ENCODE results near the gene CD1E. TPM values are rescaled to one million over a fixed set of nuclear protein-coding genes. Genes with fewer than 3 reads are reported as not detected.
"Not testable (repeated sequence)": the region's sequence is repeated elsewhere in the genome, so short reads cannot be mapped to it uniquely, and the experiment has no call there.

Gene CD1E
- total and polyA plus RNA-seq, 2 of the 4 experiments (the other 2 are of a cell fraction) = not detected

DNA sequence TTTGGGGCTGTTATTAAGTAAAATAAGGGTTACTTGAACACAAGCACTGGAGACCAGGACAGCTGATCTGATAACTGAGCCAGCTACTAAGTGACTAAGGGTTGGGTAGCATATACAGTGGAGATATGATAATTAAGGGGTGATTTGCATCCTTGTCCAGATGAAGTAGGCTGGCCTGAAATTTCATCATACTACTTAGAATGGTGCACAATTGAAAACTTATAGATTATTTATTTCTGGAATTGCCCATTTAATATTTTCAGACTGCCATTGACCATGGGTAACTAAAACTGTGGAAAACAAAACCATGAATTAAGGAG lies 18.5 kb upstream of the CD1E start:
- Histone ChIP-seq H3K4me2 (ENCODE audit: low read depth, low read length) (no peak overlapping the region), H3K27ac (ENCODE audit: insufficient read depth, low read length) (no peak overlapping the region), H2AK9ac (replicated peaks; ENCODE audit: low read depth, low read length, poor library complexity) (no peak overlapping the region), H3K79me1 (ENCODE audit: low read depth in 1 of 2, low read length in 2 of 2) (no peaks in the 10 kb centered on the region), H3K4me1 (ENCODE audit: control insufficient read depth, insufficient read depth, low read length) (no peaks in the 10 kb centered on the region), H2BK20ac (ENCODE audit: low read depth, low read length) (no peak overlapping the region), H2AK5ac (ENCODE audit: low read depth, low read length) (no peak overlapping the region), H4K20me1 (ENCODE audit: insufficient read depth, low read length) (no peaks in the 10 kb centered on the region), H4K91ac (ENCODE audit: insufficient read depth, low read depth, low read length) (no peak overlapping the region), H3K18ac (ENCODE audit: low read depth, low read length) (no peak overlapping the region), H3K36me3 (ENCODE audit: control insufficient read depth, insufficient read depth, low read length) (no peaks in the 10 kb centered on the region), H4K5ac (ENCODE audit: low read depth, low read length) (no peak overlapping the region), H3K9me3 (ENCODE audit: control insufficient read depth, insufficient read depth, low read length) (no peaks in the 10 kb centered on the region; the same call in 1 of the 2 replicates), H3K4ac (ENCODE audit: low read depth, low read length) (no peak overlapping the region), H4K8ac (ENCODE audit: low read depth in 2 of 2, low read length in 2 of 2) (no peak overlapping the region), H2BK5ac (ENCODE audit: low read depth, low read length, poor library complexity, severe bottlenecking) (no peak overlapping the region), H3K56ac (ENCODE audit: extremely low read depth, insufficient read depth, low read length) (no peak overlapping the region), H3K27me3 (ENCODE audit: control insufficient read depth, insufficient read depth, low read length) (no peaks in the 10 kb centered on the region), H2BK15ac (ENCODE audit: low read depth, low read length) (no peak overlapping the region), H3K9ac (ENCODE audit: low read depth, low read length) (no peak overlapping the region), H3K23ac (ENCODE audit: low read depth, low read length) (no peak overlapping the region), H3K14ac (replicated peaks; ENCODE audit: low read depth, low read length) (no peak overlapping the region), H3K4me3 (ENCODE audit: insufficient read depth, low read depth, low read length) (no peak overlapping the region), H2BK120ac (ENCODE audit: low read depth, low read length) (no peak overlapping the region), H2AFZ (replicated peaks; ENCODE audit: low read length, poor library complexity) (no peak overlapping the region), H3K9me1 (ENCODE audit: insufficient read depth, low read length) (no peaks in the 10 kb centered on the region)
- in situ Hi-C loops (cut with MboI; ENCODE audit: low sequenced_read_pairs) = no loop called here
- CTCF ChIA-PET = no interaction called here
- POLR2A ChIA-PET (ENCODE audit: unreplicated experiment) = no interaction called here
- DNase-seq (no peak), ATAC-seq (ENCODE audit: low read depth) (no peak)
- BruUV-seq (replicated peaks) = no TSS peak
- intact Hi-C loops (cut with micrococcal nuclease) = no loop called here
- dilution Hi-C loops (cut with HindIII; ENCODE audit: low sequenced_read_pairs, unreplicated experiment) = no loop called here
- no peak for TF ChIP-seq CHD1 (IDR thresholded peaks at IDR 0.05; ENCODE audit: low read depth, low read length)
- TF ChIP-seq MAZ (IDR thresholded peaks at IDR 0.05; ENCODE audit: borderline replicate concordance, low read depth, low read length) = no peak
- no peak for TF ChIP-seq RCOR1 (IDR thresholded peaks at IDR 0.05; ENCODE audit: insufficient replicate concordance, low read length)
- TF ChIP-seq, protein P1, sequence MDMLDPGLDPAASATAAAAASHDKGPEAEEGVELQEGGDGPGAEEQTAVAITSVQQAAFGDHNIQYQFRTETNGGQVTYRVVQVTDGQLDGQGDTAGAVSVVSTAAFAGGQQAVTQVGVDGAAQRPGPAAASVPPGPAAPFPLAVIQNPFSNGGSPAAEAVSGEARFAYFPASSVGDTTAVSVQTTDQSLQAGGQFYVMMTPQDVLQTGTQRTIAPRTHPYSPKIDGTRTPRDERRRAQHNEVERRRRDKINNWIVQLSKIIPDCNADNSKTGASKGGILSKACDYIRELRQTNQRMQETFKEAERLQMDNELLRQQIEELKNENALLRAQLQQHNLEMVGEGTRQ (IDR thresholded peaks at IDR 0.05; ENCODE audit: low read depth, low read length) = no peak
- TF ChIP-seq SMC3 (IDR thresholded peaks at IDR 0.05; ENCODE audit: low read depth, low read length) = no peak
- TF ChIP-seq RFX5 (IDR thresholded peaks at IDR 0.05; ENCODE audit: low read depth, low read length) = no peak
- TF ChIP-seq FOS (IDR thresholded peaks at IDR 0.05; ENCODE audit: low read depth, low read length) = no peak
- no peak for TF ChIP-seq MAFK (IDR thresholded peaks at IDR 0.05; ENCODE audit: low read depth, low read length)
- no peak for TF ChIP-seq CEBPB (IDR thresholded peaks at IDR 0.05; ENCODE audit: low read depth, low read length)

DNA sequence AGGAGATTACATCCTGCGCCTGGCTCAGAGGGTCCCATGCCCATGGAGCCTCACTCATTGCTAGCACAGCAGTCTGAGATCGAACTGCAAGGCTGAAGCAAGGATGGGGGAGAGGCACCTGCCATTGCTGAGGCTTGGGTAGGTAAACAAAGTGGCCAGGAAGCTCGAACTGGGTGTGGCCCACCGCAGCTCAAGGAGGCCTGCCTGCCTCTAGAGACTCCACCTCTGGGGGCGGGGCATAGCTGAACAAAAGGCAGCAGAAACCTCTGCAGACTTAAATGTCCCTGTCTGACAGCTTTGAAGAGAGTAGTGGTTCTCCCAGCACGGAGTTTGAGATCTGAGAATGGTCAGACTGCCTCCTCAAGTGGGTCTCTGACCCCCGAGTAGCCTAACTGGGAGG lies 17.3 kb upstream of the CD1E start:
- H4K8ac ChIP-seq (ENCODE audit: low read depth in 2 of 2, low read length in 2 of 2); H3K4me3 ChIP-seq (ENCODE audit: insufficient read depth, low read depth, low read length); H3K36me3 ChIP-seq (ENCODE audit: control insufficient read depth, insufficient read depth, low read length); H3K9me3 ChIP-seq (ENCODE audit: control insufficient read depth, insufficient read depth, low read length); H2BK20ac ChIP-seq (ENCODE audit: low read depth, low read length); H2AK9ac ChIP-seq (replicated peaks; ENCODE audit: low read depth, low read length, poor library complexity); H3K4me2 ChIP-seq (ENCODE audit: low read depth, low read length); H2AFZ ChIP-seq (replicated peaks; ENCODE audit: low read length, poor library complexity); H4K20me1 ChIP-seq (ENCODE audit: insufficient read depth, low read length); H3K23ac ChIP-seq (ENCODE audit: low read depth, low read length); H3K18ac ChIP-seq (ENCODE audit: low read depth, low read length); intact Hi-C loops (cut with micrococcal nuclease); H2AK5ac ChIP-seq (ENCODE audit: low read depth, low read length); DNase-seq; H4K5ac ChIP-seq (ENCODE audit: low read depth, low read length); POLR2A ChIA-PET (ENCODE audit: unreplicated experiment); H2BK120ac ChIP-seq (ENCODE audit: low read depth, low read length); H3K14ac ChIP-seq (replicated peaks; ENCODE audit: low read depth, low read length); H3K4me1 ChIP-seq (ENCODE audit: control insufficient read depth, insufficient read depth, low read length); BruUV-seq (replicated peaks); H4K91ac ChIP-seq (ENCODE audit: insufficient read depth, low read depth, low read length); dilution Hi-C loops (cut with HindIII; ENCODE audit: low sequenced_read_pairs, unreplicated experiment); H2BK5ac ChIP-seq (ENCODE audit: low read depth, low read length, poor library complexity, severe bottlenecking); ATAC-seq (ENCODE audit: low read depth); H3K4ac ChIP-seq (ENCODE audit: low read depth, low read length); H3K79me1 ChIP-seq (ENCODE audit: low read depth in 1 of 2, low read length in 2 of 2); H3K9me1 ChIP-seq (ENCODE audit: insufficient read depth, low read length); H2BK15ac ChIP-seq (ENCODE audit: low read depth, low read length); CTCF ChIA-PET; H3K27ac ChIP-seq (ENCODE audit: insufficient read depth, low read length); H3K56ac ChIP-seq (ENCODE audit: extremely low read depth, insufficient read depth, low read length); H3K9ac ChIP-seq (ENCODE audit: low read depth, low read length); H3K27me3 ChIP-seq (ENCODE audit: control insufficient read depth, insufficient read depth, low read length); in situ Hi-C loops (cut with MboI; ENCODE audit: low sequenced_read_pairs): not testable (repeated sequence)
- 52% methylated on average over 2 of the region's 7 CpGs; no CpG with 5 or more reads in 1 of the 2 experiments for WGBS, 2 experiments (ENCODE audit: extremely low coverage in 2 of 2, insufficient read length in 1 of 2)

Data from IMR-90 (cell line).